ENCODE measurements around the gene ZNF695.
"Not testable (repeated sequence)": the region's sequence is repeated elsewhere in the genome, so short reads cannot be mapped to it uniquely, and the experiment has no call there.

Gene ZNF695

GRCh38 chr1:247007511-247008405, at the start of gene ZNF695:
TSS of gene ZNF695 (minus strand) at chr1:247008057. CDS start at chr1:247007908, 149 bp downstream.
- DNase-seq: peak; percentile 86

- no peak for DNase-seq
These were observed 48.2 kb upstream of the ZNF695 start for GRCh38 chr1:247056071-247056470.

- DNase-seq: no peak
These were observed 47.1 kb upstream of the ZNF695 start for GRCh38 chr1:247054992-247055415.

GRCh38 chr1:247047702-247048101, 39.8 kb upstream of the ZNF695 start:
- no peak for DNase-seq

GRCh38 chr1:247047260-247047659, 39.4 kb upstream of the ZNF695 start:
- no peak for DNase-seq

GRCh38 chr1:247043406-247043805, 35.5 kb upstream of the ZNF695 start:
- DNase-seq: no peak

GRCh38 chr1:247037511-247038320, 29.9 kb upstream of the ZNF695 start:
- DNase-seq: no peak

GRCh38 chr1:247032306-247032705, 24.4 kb upstream of the ZNF695 start:
- DNase-seq: not testable (repeated sequence)

GRCh38 chr1:247024658-247025057, 16.8 kb upstream of the ZNF695 start:
- DNase-seq: not testable (repeated sequence)

GRCh38 chr1:247013391-247013790, 5.5 kb upstream of the ZNF695 start:
- DNase-seq: no peak

- DNase-seq: no peak
These were observed 546 bp upstream of the ZNF695 start for GRCh38 chr1:247008406-247008799.

GRCh38 chr1:247004081-247004480, 3.8 kb downstream of the ZNF695 start:
- DNase-seq: not testable (repeated sequence)

- DNase-seq: no peak
These were observed 18.0 kb downstream of the ZNF695 start for GRCh38 chr1:246989901-246990300.

GRCh38 chr1:246988316-246988715, 19.5 kb downstream of the ZNF695 start:
- no peak for DNase-seq

- DNase-seq: no peak
These were observed 20.7 kb downstream of the ZNF695 start for GRCh38 chr1:246987083-246987690.

GRCh38 chr1:246978785-246979184, 29.1 kb downstream of the ZNF695 start:
- no peak for DNase-seq

GRCh38 chr1:246978281-246978680, 29.6 kb downstream of the ZNF695 start:
- no peak for DNase-seq

GRCh38 chr1:246971969-246972368, 35.9 kb downstream of the ZNF695 start:
- DNase-seq: no peak

GRCh38 chr1:246971090-246971721, 36.7 kb downstream of the ZNF695 start:
- DNase-seq: peak; percentile 15

GRCh38 chr1:246969621-246970020, 38.2 kb downstream of the ZNF695 start:
- no peak for DNase-seq

GRCh38 chr1:246966502-246966901, 41.4 kb downstream of the ZNF695 start:
- no peak for DNase-seq

GRCh38 chr1:246959944-246960693, 47.7 kb downstream of the ZNF695 start:
- no peak for DNase-seq

All from NCI-H526 treated with DMSO at 0.1 percent for 48 hours (cell line).